NAMALWA (cell line): Measurements from ENCODE around the gene BCAN.
"Not testable (repeated sequence)": the region's sequence is repeated elsewhere in the genome, so short reads cannot be mapped to it uniquely, and the experiment has no call there.

ENCODE experiments used
- DNase-seq: peaks from one replicate; pipeline ENCODE4 v3.0.0-alpha.2; 2015; ENCODE audit warnings: low spot score

Gene BCAN

GRCh38 chr1:156641761-156642264 is at the start of gene BCAN:
TSS of gene BCAN (plus strand) at chr1:156642117. CDS start at chr1:156646055, 3,938 bp downstream.
- no peak for DNase-seq

- DNase-seq: peak; percentile 37
Observed at GRCh38 chr1:156592158-156592909, 49.6 kb upstream of the BCAN start.

- DNase-seq: peak; percentile 77
Observed at GRCh38 chr1:156592910-156593660, 48.8 kb upstream of the BCAN start.

GRCh38 chr1:156593661-156593989 is 48.3 kb upstream of the BCAN start:
- no peak for DNase-seq

GRCh38 chr1:156594190-156594589 is 47.7 kb upstream of the BCAN start:
- DNase-seq: no peak

- DNase-seq: no peak
Observed at GRCh38 chr1:156595016-156595415, 46.9 kb upstream of the BCAN start.

GRCh38 chr1:156596426-156596825 is 45.5 kb upstream of the BCAN start:
- DNase-seq: no peak

GRCh38 chr1:156598125-156598524 is 43.8 kb upstream of the BCAN start:
- no peak for DNase-seq

GRCh38 chr1:156598731-156599432 is 43.0 kb upstream of the BCAN start:
- DNase-seq: no peak

- peak; percentile 93 for DNase-seq
Observed at GRCh38 chr1:156599811-156600210, 42.1 kb upstream of the BCAN start.

GRCh38 chr1:156600733-156601121 is 41.2 kb upstream of the BCAN start:
- DNase-seq: no peak

- DNase-seq: peak; percentile 93
Observed at GRCh38 chr1:156601122-156601830, 40.6 kb upstream of the BCAN start, which contains the start of gene GPATCH4. TSS of gene GPATCH4 (minus strand) at chr1:156601479.

GRCh38 chr1:156601892-156602291 is 40.0 kb upstream of the BCAN start:
- peak; percentile 92 for DNase-seq

GRCh38 chr1:156602557-156602993 is 39.3 kb upstream of the BCAN start:
- DNase-seq: peak; percentile 73

- DNase-seq: not testable (repeated sequence)
Observed at GRCh38 chr1:156607344-156607743, 34.6 kb upstream of the BCAN start.

GRCh38 chr1:156608036-156608674 is 33.8 kb upstream of the BCAN start:
- DNase-seq: peak; percentile 95

- DNase-seq: peak; percentile 88
Observed at GRCh38 chr1:156608981-156609380, 32.9 kb upstream of the BCAN start.

- not testable (repeated sequence) for DNase-seq
Observed at GRCh38 chr1:156610072-156610471, 31.8 kb upstream of the BCAN start.

- DNase-seq: no peak
Observed at GRCh38 chr1:156612666-156613065, 29.3 kb upstream of the BCAN start.

GRCh38 chr1:156615946-156616345 is 26.0 kb upstream of the BCAN start:
- no peak for DNase-seq

GRCh38 chr1:156616463-156616862 is 25.5 kb upstream of the BCAN start:
- DNase-seq: no peak
